Uterus (tissue), 2 donors: ENCODE data around the gene ENTREP1.

Source experiments
- POLR2A ChIP-seq, 2 donors: fragments of 450-650 bp; IDR thresholded peaks; one replicate each; pipeline ENCODE4 v1.6.1; 2016; ENCODE audit warnings: antibody characterized with exemption in 2 of 2, mild to moderate bottlenecking in 1 of 2, moderate library complexity in 1 of 2
- TF ChIP-seq, protein P1 (sequence below), 4 experiments: fragments of 200-600 bp in 2 of 4; fragments of 450-650 bp in 2 of 4; sonication (generic) in 2 of 4; IDR thresholded peaks; one replicate each; pipeline ENCODE4 v1.5.1; 2016 to 2019; ENCODE audit warnings: antibody characterized with exemption in 4 of 4, mild to moderate bottlenecking in 2 of 4, moderate library complexity in 1 of 4

DNA sequence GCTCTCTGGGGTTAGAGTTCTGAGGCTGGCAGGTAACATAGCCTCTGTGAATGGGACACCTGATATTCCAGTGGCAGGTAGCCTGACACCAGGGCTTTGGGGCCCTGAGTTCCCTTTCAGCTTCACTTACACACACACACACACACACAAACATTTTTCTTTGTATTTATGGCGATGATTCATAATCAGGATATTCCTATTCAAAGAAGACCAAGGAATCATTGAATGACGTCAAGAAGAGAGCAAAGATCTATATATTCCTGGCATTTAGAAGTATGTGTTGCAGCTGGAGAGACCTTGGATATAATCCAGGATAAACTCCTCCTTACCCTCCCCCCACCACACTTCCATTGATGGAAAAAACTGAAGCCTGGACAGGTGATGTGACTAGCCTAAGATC, 7.9 kb upstream of the ENTREP1 start:
- TF ChIP-seq POLR2A (IDR thresholded peaks at IDR 0.05): no peak
- TF ChIP-seq, protein P1, sequence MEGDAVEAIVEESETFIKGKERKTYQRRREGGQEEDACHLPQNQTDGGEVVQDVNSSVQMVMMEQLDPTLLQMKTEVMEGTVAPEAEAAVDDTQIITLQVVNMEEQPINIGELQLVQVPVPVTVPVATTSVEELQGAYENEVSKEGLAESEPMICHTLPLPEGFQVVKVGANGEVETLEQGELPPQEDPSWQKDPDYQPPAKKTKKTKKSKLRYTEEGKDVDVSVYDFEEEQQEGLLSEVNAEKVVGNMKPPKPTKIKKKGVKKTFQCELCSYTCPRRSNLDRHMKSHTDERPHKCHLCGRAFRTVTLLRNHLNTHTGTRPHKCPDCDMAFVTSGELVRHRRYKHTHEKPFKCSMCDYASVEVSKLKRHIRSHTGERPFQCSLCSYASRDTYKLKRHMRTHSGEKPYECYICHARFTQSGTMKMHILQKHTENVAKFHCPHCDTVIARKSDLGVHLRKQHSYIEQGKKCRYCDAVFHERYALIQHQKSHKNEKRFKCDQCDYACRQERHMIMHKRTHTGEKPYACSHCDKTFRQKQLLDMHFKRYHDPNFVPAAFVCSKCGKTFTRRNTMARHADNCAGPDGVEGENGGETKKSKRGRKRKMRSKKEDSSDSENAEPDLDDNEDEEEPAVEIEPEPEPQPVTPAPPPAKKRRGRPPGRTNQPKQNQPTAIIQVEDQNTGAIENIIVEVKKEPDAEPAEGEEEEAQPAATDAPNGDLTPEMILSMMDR (IDR thresholded peaks at IDR 0.05): no peak
